Measurements from ENCODE around the gene EFHB.

The EFHB gene

GRCh38 chr3:19946832-19947548, 13.0 kb upstream of the EFHB start, which contains the start of gene RAB5A:
Gene RAB5A (plus strand): TSS chr3:19947097. CDS start chr3:19950899, 3,802 bp downstream.
- no peaks in the 10 kb centered on the region for H3K9me3 ChIP-seq (ENCODE audit: low read length)
- H2AFZ ChIP-seq (ENCODE audit: low read length), result peak within 1 kb of the TSS; percentile 82; the same call in 1 of the 2 replicates
- H3F3A ChIP-seq (ENCODE audit: insufficient read depth, low read length), result no peaks in the 10 kb centered on the region
- H3K4me2 ChIP-seq (ENCODE audit: low read length), result peak within 1 kb of the TSS; percentile 90
- no peaks in the 10 kb centered on the region for H3K9me2 ChIP-seq (ENCODE audit: low read depth, low read length)
- peak within 1 kb of the TSS; percentile 84 for H3K27ac ChIP-seq (ENCODE audit: low read depth, low read length, poor library complexity, severe bottlenecking)
- peaks cover 11% of the 10 kb centered on the region; the same call in 1 of the 2 replicates for H3K36me3 ChIP-seq (ENCODE audit: insufficient read depth, low read length)
- H3K9ac ChIP-seq (ENCODE audit: low read length), result peak within 1 kb of the TSS; percentile 82
- peaks cover 33% of the 10 kb centered on the region for H3K4me1 ChIP-seq (ENCODE audit: insufficient read depth, low read length, severe bottlenecking)
- peak within 1 kb of the TSS; percentile 79 for H3K4me3 ChIP-seq (ENCODE audit: low read depth, low read length, poor library complexity, severe bottlenecking)
- H3K79me2 ChIP-seq (ENCODE audit: insufficient read depth, low read length), result peaks cover 41% of the 10 kb centered on the region
- H4K20me1 ChIP-seq (ENCODE audit: insufficient read depth, low read length), result peaks cover 4% of the 10 kb centered on the region; the same call in 1 of the 2 replicates
- no peak for TF ChIP-seq CTCF (IDR thresholded peaks at IDR 0.05; ENCODE audit: low read length)
- no peaks in the 10 kb centered on the region for H3K27me3 ChIP-seq (ENCODE audit: insufficient read depth, low read length)

GRCh38 chr3:19945969-19946831, 12.2 kb upstream of the EFHB start:
- H3K27ac ChIP-seq (ENCODE audit: low read depth, low read length, poor library complexity, severe bottlenecking), result peak overlapping the region; percentile 84
- H3K9ac ChIP-seq (ENCODE audit: low read length), result peak overlapping the region; percentile 82
- H3K4me2 ChIP-seq (ENCODE audit: low read length), result peak overlapping the region; percentile 90
- no peaks in the 10 kb centered on the region for H3F3A ChIP-seq (ENCODE audit: insufficient read depth, low read length)
- 0 out of 2 replicates have a peak, but pooled peaks cover 4% of the 10 kb centered on the region for H3K36me3 ChIP-seq (ENCODE audit: insufficient read depth, low read length)
- peak overlapping the region; percentile 79 for H3K4me3 ChIP-seq (ENCODE audit: low read depth, low read length, poor library complexity, severe bottlenecking)
- peaks cover 33% of the 10 kb centered on the region for H3K4me1 ChIP-seq (ENCODE audit: insufficient read depth, low read length, severe bottlenecking)
- H3K27me3 ChIP-seq (ENCODE audit: insufficient read depth, low read length), result no peaks in the 10 kb centered on the region
- no peak for TF ChIP-seq EZH2 (IDR thresholded peaks at IDR 0.05; ENCODE audit: borderline replicate concordance, low read length)
- no peak for TF ChIP-seq CTCF (IDR thresholded peaks at IDR 0.05; ENCODE audit: low read length)
- no peaks in the 10 kb centered on the region for H3K9me2 ChIP-seq (ENCODE audit: low read depth, low read length)
- peaks cover 39% of the 10 kb centered on the region for H3K79me2 ChIP-seq (ENCODE audit: insufficient read depth, low read length)
- no peaks in the 10 kb centered on the region for H3K9me3 ChIP-seq (ENCODE audit: low read length)
- H2AFZ ChIP-seq (ENCODE audit: low read length), result peak overlapping the region; percentile 82; the same call in 1 of the 2 replicates
- H4K20me1 ChIP-seq (ENCODE audit: insufficient read depth, low read length), result peaks cover 4% of the 10 kb centered on the region; the same call in 1 of the 2 replicates

- Histone ChIP-seq H3K4me2 (ENCODE audit: low read length) (peak overlapping the region; percentile 90; the same call in 1 of the 2 replicates), H3K27ac (ENCODE audit: low read depth, low read length, poor library complexity, severe bottlenecking) (no peak overlapping the region), H3K36me3 (ENCODE audit: insufficient read depth, low read length) (no peaks in the 10 kb centered on the region), H3K4me1 (ENCODE audit: insufficient read depth, low read length, severe bottlenecking) (peaks cover 33% of the 10 kb centered on the region), H3K27me3 (ENCODE audit: insufficient read depth, low read length) (no peaks in the 10 kb centered on the region), H3K9ac (ENCODE audit: low read length) (no peak overlapping the region), H3K9me3 (ENCODE audit: low read length) (no peaks in the 10 kb centered on the region), H3K9me2 (ENCODE audit: low read depth, low read length) (no peaks in the 10 kb centered on the region), H3K79me2 (ENCODE audit: insufficient read depth, low read length) (peaks cover 32% of the 10 kb centered on the region), H3K4me3 (ENCODE audit: low read depth, low read length, poor library complexity, severe bottlenecking) (peak overlapping the region; percentile 79), H2AFZ (ENCODE audit: low read length) (no peak overlapping the region), H3F3A (ENCODE audit: insufficient read depth, low read length) (no peaks in the 10 kb centered on the region), H4K20me1 (ENCODE audit: insufficient read depth, low read length) (peaks cover 4% of the 10 kb centered on the region; the same call in 1 of the 2 replicates)
- TF ChIP-seq EZH2 (IDR thresholded peaks at IDR 0.05; ENCODE audit: borderline replicate concordance, low read length), result no peak
- TF ChIP-seq CTCF (IDR thresholded peaks at IDR 0.05; ENCODE audit: low read length), result no peak
Measured at GRCh38 chr3:19945534-19945933, 11.5 kb upstream of the EFHB start.

Data from OCI-LY1 (cell line).